HFFc6 (cell line): ENCODE results near the gene PHLDA1. TPM values are rescaled to one million over a fixed set of nuclear protein-coding genes. Genes with fewer than 3 reads are reported as not detected.

Source experiments
- DNase-seq: peaks from one replicate; pipeline ENCODE4 v3.0.0-alpha.2; 2018
- H3K27ac Mint-ChIP-seq: 2 replicates; pipeline ENCODE4 v1.8.0; 2020; ENCODE audit warnings: mild to moderate bottlenecking, mixed read lengths
- H3K27me3 Mint-ChIP-seq: 2 replicates; pipeline ENCODE4 v1.8.0; 2021; ENCODE audit warnings: mild to moderate bottlenecking, moderate library complexity, mixed read lengths; ENCODE audit not compliant: insufficient read depth
- H3K36me3 Mint-ChIP-seq: 2 replicates; pipeline ENCODE4 v1.8.0; 2021; ENCODE audit warnings: low read depth, mixed read lengths
- H3K4me1 Mint-ChIP-seq: 2 replicates; pipeline ENCODE4 v1.8.0; 2020; ENCODE audit warnings: low read depth, mixed read lengths
- H3K4me3 Mint-ChIP-seq: 2 replicates; pipeline ENCODE4 v1.8.0; 2020; ENCODE audit warnings: mild to moderate bottlenecking, moderate library complexity, mixed read lengths
- H3K9me3 Mint-ChIP-seq: 2 replicates; pipeline ENCODE4 v1.8.0; 2020; ENCODE audit warnings: mild to moderate bottlenecking, mixed read lengths
- total RNA-seq, 6 experiments: library from RNA; stranded (reverse); fragmentation: NEBNext Ultra II Directional; extraction: Animal tissue kit (Norgen Biotek cat#: 25700); gene quantifications; 2 replicates in 1 of 6; 3 replicates in 5 of 6; pipeline ENCODE4 v1.2.3, GENCODE V29; 2021
- TF ChIP-seq, protein P1 (sequence below): fragments of 200-600 bp; sonication (generic); IDR thresholded peaks from 2 replicates; pipeline ENCODE4 v1.5.0; 2021; ENCODE audit warnings: antibody characterized with exemption, mild to moderate bottlenecking

The PHLDA1 gene
- total RNA-seq, 6 experiments from 2014 or later = 49.2 to 81.5 (median 76.2) TPM

DNA sequence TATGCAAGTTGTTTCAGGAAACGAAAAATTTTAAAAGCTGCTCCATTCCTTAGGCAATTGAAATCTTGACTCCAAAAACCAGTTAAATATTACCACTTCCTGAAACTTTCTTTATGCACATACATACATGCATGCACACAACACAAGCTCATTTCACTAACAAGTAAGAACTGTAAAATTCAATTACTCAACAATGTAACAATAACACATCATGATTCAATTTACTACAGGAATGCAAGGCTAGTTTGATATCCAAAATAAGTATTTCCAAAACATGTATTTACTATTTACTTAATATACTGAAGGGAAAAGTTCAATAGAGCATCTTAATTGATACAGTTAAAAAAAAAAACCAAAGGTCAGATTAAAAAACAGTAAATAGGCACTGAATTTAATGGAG is 33.3 kb upstream of the PHLDA1 start:
- no peaks in the 10 kb centered on the region; the same call in 1 of the 2 replicates for H3K27me3 Mint-ChIP-seq
- peaks cover 62% of the 10 kb centered on the region for H3K4me1 Mint-ChIP-seq
- DNase-seq = no peak
- TF ChIP-seq, protein P1, sequence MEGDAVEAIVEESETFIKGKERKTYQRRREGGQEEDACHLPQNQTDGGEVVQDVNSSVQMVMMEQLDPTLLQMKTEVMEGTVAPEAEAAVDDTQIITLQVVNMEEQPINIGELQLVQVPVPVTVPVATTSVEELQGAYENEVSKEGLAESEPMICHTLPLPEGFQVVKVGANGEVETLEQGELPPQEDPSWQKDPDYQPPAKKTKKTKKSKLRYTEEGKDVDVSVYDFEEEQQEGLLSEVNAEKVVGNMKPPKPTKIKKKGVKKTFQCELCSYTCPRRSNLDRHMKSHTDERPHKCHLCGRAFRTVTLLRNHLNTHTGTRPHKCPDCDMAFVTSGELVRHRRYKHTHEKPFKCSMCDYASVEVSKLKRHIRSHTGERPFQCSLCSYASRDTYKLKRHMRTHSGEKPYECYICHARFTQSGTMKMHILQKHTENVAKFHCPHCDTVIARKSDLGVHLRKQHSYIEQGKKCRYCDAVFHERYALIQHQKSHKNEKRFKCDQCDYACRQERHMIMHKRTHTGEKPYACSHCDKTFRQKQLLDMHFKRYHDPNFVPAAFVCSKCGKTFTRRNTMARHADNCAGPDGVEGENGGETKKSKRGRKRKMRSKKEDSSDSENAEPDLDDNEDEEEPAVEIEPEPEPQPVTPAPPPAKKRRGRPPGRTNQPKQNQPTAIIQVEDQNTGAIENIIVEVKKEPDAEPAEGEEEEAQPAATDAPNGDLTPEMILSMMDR = no peak
- H3K36me3 Mint-ChIP-seq = peaks cover 79% of the 10 kb centered on the region
- no peak overlapping the region for H3K4me3 Mint-ChIP-seq
- peak overlapping the region; percentile 13; the same call in 1 of the 2 replicates for H3K27ac Mint-ChIP-seq
- H3K9me3 Mint-ChIP-seq = peaks cover 21% of the 10 kb centered on the region

DNA sequence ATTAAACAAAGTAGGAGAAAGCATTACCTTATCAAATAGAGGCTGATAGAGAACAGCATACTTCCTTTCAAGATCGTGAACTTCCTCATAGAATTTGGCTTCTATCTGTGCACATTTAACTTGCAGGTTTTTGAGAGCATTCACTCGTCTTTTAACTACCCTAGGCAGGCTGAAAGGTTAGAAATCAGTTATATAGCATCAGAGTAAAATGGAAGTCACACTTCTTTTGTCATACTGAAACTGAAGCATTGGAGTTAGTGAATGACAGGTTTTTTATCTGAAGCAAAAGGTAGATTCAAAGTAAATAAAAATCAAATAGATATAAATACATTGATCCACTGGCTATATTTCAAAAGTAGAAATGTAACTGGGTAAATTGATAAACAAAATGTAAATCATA is 28.5 kb upstream of the PHLDA1 start:
- Mint-ChIP-seq H3K9me3 (peaks cover 12% of the 10 kb centered on the region), H3K27ac (peak overlapping the region; percentile 23; the same call in 1 of the 2 replicates), H3K4me3 (no peak overlapping the region), H3K27me3 (no peaks in the 10 kb centered on the region; the same call in none of the 2 replicates), H3K4me1 (peaks cover 33% of the 10 kb centered on the region), H3K36me3 (peaks cover 74% of the 10 kb centered on the region)
- TF ChIP-seq, protein P1 = no peak
- no peak for DNase-seq

DNA sequence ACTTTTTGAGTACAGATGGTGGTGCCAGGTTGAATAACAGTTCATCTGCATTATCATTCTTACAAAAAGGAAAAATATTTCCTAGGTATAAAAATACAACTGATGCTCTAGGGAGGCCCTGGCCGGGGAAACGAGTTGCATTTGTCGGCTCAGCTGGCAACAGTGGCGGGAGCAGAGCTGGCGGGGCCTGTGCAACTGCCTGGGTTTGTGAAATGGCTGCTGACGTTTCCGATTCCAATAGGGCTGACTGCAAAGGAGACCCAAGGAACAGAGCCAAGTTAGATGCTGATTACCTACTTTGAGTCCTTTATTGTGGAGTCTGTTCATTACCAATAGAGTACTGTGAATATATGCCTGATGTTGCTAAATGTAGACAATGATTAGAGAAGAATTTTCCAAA is 25.8 kb upstream of the PHLDA1 start:
- H3K27ac Mint-ChIP-seq = no peak overlapping the region
- no peak for DNase-seq
- H3K4me3 Mint-ChIP-seq = no peak overlapping the region
- no peaks in the 10 kb centered on the region for H3K9me3 Mint-ChIP-seq
- TF ChIP-seq, protein P1 = no peak
- H3K4me1 Mint-ChIP-seq = peaks cover 28% of the 10 kb centered on the region
- H3K36me3 Mint-ChIP-seq = peaks cover 62% of the 10 kb centered on the region
- no peaks in the 10 kb centered on the region; the same call in none of the 2 replicates for H3K27me3 Mint-ChIP-seq

DNA sequence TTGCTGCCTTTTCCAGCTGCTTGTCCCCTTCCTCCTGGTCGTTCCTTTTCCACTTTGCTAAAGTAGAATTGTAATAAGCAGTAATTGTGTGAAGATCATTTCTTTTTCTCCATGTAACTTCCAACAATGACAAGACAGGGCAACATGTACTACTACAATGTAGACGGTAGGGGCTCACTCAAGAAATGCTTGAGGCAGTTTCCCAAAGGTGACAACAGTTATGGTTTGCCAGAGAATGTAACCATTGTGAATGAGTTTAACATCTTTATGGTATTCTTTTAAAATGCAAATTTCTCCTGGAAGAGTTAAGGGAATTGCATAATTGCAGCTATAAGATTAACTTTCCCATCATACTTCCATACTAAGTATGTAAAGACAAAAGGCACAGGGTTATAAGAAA is 23.8 kb upstream of the PHLDA1 start:
- no peak for DNase-seq
- H3K9me3 Mint-ChIP-seq = no peaks in the 10 kb centered on the region
- no peaks in the 10 kb centered on the region; the same call in 1 of the 2 replicates for H3K27me3 Mint-ChIP-seq
- H3K27ac Mint-ChIP-seq = no peak overlapping the region
- peaks cover 62% of the 10 kb centered on the region for H3K36me3 Mint-ChIP-seq
- peaks cover 22% of the 10 kb centered on the region for H3K4me1 Mint-ChIP-seq
- TF ChIP-seq, protein P1 = peak; percentile 14; the same call in 1 of the 2 replicates
- no peak overlapping the region for H3K4me3 Mint-ChIP-seq

DNA sequence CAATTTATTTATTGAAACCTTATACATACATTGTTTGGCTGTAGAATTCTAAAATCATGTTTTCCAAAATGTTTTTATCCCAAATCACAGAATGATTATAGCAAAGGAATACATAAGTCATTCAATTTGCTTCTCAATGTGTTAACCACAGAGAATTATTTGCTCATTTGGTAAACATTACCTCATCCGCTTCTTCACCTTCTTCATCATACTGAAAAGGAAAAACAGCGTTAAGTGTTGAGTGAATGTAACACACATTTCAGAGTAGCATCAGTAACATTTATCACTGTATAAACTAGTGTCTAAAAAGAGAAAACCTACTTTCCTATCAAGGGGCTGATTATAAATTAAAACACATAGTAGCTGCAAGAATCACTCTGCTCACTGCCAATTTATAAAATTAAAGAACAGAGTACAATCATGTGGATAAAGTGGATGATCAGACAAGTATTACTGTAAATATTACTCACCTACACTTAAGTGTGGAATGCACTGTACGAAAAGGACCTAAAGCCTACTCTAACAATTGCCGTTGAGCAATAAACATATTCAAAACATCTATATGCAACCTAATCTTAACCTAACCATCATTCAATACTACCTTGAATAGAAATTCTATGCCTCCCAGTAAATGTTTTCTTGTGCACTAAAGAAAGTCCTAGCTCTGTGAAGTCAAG is 18.1 kb upstream of the PHLDA1 start:
- TF ChIP-seq, protein P1 = no peak
- H3K9me3 Mint-ChIP-seq = no peaks in the 10 kb centered on the region
- H3K4me1 Mint-ChIP-seq = peaks cover 21% of the 10 kb centered on the region
- H3K27ac Mint-ChIP-seq = no peak overlapping the region
- no peaks in the 10 kb centered on the region for H3K27me3 Mint-ChIP-seq
- H3K36me3 Mint-ChIP-seq = peaks cover 54% of the 10 kb centered on the region
- no peak overlapping the region for H3K4me3 Mint-ChIP-seq
- no peak for DNase-seq
